Gastroesophageal sphincter (tissue), 3 donors: ENCODE data around the gene KLK11.

Experiments used
- EP300 ChIP-seq: sonication (generic); formaldehyde crosslinking; IDR thresholded peaks from one replicate; pipeline ENCODE4 v1.6.1; 2017; ENCODE audit warnings: antibody characterized with exemption, mild to moderate bottlenecking
- POLR2A ChIP-seq, 2 donors: fragments of 450-650 bp; IDR thresholded peaks; one replicate each; pipeline ENCODE4 v1.6.1; 2017; ENCODE audit warnings: antibody characterized with exemption in 2 of 2, mild to moderate bottlenecking in 2 of 2, moderate library complexity in 1 of 2
- TF ChIP-seq, protein P1 (sequence below), 4 experiments: fragments of 200-600 bp in 2 of 4; fragments of 450-650 bp in 2 of 4; sonication (generic) in 1 of 4; IDR thresholded peaks; one replicate each; pipeline ENCODE4 v1.5.1; 2017 to 2019; ENCODE audit warnings: antibody characterized with exemption in 4 of 4, mild to moderate bottlenecking in 2 of 4, moderate library complexity in 2 of 4

DNA sequence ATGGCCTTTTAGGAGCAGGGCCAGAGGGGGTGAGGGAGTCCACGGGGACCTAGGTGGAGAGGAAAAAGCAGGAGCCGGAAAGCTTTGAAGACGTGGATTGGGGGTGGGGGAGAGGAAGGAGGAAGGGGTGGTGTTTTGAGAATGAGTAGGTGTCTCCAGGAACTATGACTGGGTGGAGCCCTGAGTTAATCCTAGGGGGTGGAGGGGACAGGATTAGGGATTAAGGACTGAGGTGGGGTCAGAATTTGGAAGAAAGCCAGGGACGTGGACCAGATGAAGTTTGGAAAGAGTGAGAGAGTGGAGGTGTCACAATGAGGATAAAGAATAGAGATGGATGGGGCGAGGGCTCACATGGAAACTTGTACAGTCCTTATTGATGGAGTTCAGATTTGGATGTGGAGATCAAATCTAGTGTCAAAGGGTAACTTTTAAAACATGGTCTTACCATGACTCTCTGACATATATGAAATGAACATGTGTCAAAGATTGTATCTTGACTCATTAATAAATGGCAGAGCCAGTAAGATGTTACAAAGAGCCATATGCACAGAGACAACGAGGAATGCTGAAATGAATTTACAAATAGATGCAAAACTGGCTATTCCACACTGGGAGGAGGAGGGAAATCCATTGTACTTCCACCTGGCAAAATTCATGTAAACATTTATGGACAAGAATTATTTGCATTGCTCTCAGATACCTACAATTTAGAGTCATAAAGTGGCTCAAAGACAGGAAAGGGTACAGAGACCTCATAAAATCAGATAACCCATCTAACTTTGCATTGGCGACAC, 40.2 kb upstream of the KLK11 start:
- TF ChIP-seq, protein P1, sequence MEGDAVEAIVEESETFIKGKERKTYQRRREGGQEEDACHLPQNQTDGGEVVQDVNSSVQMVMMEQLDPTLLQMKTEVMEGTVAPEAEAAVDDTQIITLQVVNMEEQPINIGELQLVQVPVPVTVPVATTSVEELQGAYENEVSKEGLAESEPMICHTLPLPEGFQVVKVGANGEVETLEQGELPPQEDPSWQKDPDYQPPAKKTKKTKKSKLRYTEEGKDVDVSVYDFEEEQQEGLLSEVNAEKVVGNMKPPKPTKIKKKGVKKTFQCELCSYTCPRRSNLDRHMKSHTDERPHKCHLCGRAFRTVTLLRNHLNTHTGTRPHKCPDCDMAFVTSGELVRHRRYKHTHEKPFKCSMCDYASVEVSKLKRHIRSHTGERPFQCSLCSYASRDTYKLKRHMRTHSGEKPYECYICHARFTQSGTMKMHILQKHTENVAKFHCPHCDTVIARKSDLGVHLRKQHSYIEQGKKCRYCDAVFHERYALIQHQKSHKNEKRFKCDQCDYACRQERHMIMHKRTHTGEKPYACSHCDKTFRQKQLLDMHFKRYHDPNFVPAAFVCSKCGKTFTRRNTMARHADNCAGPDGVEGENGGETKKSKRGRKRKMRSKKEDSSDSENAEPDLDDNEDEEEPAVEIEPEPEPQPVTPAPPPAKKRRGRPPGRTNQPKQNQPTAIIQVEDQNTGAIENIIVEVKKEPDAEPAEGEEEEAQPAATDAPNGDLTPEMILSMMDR (IDR thresholded peaks at IDR 0.05): no peak
- TF ChIP-seq POLR2A (IDR thresholded peaks at IDR 0.05) (no peak), EP300 (no peak)
